ENCODE measurements around the gene PANX2.
"Not testable (repeated sequence)": the region's sequence is repeated elsewhere in the genome, so short reads cannot be mapped to it uniquely, and the experiment has no call there.

Gene PANX2

GRCh38 chr22:50200461-50201190, 30.1 kb downstream of the PANX2 start, which contains the start of gene SELENOO:
SELENOO (plus strand) TSS chr22:50201011; CDS start chr22:50201037, 26 bp downstream.
- DNase-seq: peak; percentile 65

GRCh38 chr22:50201191-50202129, 30.9 kb downstream of the PANX2 start:
- DNase-seq: no peak

DNA sequence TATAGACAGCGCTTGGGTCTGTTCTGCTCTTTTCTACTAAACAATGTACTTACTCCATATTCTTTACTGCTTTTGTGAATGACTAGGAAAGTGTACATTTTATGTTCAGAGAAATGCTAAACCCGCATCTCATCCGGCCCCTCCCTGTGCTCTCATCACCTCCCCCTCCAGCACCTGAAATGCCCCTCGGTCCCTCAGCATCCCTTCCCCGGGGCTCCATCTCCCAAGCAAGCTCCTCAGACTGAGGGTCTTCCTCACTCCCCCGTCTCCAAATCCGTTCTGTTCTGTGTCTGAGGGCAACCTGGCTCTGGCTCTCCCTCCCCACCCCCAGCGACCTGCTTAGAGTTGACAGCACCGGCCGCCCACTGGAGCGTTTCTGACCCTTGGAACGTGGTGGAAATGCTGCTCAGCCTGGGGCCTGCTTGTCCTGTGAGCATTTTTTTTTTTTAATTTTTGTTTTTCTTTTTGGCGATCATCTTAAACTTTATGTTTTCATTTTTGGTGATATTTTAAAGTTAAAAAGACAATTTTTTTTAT, 31.7 kb downstream of the PANX2 start:
- no peak for DNase-seq

DNA sequence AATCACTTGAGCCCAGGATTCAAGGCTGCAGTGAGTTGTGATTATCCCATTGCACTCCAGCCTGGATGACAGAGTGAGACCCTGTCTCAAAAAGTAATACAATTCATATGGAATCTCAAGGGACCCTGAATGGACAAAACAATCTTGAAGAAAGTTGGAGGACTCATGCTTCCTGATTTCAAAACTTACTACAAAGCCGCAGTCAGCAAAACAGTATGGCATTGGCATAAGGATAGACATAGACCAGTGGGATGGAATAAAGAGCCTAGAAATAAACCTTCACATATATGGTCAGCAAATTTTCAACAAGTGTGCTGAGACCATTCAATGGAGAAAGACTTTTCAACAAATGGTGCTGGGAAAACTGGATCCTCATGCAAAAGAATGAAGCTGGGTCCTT, 32.8 kb downstream of the PANX2 start:
- DNase-seq: no peak

DNA sequence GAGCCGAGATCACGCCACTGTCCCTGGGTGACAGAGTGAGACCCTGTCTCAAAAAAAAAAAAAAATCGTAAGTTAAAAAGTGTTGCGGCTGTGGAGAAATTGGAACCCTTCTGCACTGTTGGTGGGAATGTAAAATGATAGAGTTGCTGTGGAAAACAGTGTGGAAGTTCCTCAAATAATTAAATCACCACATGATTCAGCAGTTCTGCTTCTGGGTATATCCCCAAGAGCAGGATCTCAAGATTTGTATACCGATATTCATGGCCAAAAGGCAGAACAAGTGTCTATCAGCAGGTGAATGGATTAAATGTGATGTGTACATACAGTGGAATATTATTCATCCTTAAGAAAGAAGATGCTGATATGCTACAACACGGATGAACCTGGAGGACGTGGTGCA, 34.0 kb downstream of the PANX2 start:
- DNase-seq: no peak

- not testable (repeated sequence) for DNase-seq
Measured at GRCh38 chr22:50204998-50205397, 34.5 kb downstream of the PANX2 start.

DNA sequence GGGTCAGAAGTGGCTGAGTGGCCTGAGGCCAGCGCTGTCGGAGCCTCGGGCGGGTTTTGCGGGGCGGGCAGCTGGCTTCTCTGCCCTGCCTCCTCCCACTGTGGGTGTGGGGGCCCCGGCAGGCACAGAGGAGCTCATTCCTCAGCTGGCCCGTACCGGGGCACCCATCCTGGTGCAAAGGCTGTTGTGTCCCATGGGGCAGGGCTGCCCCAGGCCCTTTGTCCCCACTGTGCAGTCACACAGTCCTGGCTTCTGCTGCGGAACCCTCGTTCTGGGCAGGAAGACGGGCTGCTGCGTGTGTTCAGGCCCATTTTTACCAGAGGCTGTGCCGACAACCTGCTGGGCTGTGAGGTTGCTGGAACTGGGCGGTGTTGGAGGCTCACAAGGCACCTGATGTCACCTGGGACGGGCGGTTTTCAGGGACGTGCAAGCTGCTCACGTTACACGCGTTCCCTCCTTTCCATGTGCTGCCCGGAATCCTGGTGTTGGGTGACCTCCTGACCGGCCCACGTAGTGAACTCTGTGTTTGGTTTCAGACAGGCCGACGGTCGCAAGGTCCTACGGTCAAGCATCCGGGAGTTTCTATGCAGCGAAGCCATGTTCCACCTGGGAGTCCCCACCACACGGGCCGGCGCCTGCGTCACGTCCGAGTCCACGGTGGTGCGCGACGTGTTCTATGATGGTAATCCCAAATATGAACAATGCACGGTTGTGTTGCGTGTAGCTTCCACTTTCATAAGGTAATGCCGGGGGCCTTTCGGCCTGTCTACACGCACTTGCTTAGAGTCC, 35.4 kb downstream of the PANX2 start:
- DNase-seq: no peak

DNA sequence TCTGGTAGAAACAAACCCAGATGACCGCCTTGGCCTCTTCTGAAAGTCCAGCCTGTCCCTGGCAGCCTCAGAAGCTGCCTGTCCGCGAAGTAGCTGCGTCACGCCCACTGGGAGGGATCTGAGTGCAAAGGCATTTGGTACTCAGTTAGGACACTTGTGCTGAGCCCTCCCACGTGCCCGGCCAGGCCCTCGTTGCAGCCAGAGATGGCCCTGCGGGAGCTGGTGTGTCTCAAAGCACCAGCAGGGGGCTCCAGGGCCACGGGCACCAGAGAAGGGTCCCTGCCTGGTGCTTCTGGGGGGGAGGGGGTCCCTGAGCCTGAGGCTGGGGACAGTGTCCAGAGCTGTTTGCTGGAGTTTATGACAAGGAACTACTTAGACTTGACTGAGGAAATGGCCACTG, 36.1 kb downstream of the PANX2 start:
- DNase-seq: no peak

- no peak for DNase-seq
Measured at GRCh38 chr22:50207383-50208140, 37.0 kb downstream of the PANX2 start.

DNA sequence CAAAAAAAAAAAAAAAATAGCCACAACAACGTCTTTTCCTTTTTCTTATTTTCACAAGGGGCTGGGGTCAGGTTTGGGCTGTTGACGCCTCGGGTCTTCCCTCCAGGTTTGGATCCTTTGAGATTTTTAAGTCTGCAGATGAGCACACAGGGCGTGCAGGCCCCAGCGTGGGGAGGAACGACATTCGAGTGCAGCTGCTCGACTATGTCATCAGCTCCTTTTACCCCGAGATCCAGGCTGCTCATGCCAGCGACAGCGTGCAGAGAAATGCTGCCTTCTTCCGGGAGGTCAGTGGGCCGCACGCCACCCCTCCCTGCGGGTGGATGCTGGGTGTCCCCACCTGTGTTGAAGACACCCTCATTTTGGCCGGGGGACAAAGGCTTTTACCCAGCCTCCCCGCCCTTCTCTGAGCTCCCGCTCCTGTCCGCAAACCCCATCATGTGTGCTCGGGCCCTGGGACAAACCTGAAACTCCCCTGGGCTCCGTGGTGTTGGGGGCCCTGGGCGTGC, 38.0 kb downstream of the PANX2 start:
- DNase-seq: no peak

DNA sequence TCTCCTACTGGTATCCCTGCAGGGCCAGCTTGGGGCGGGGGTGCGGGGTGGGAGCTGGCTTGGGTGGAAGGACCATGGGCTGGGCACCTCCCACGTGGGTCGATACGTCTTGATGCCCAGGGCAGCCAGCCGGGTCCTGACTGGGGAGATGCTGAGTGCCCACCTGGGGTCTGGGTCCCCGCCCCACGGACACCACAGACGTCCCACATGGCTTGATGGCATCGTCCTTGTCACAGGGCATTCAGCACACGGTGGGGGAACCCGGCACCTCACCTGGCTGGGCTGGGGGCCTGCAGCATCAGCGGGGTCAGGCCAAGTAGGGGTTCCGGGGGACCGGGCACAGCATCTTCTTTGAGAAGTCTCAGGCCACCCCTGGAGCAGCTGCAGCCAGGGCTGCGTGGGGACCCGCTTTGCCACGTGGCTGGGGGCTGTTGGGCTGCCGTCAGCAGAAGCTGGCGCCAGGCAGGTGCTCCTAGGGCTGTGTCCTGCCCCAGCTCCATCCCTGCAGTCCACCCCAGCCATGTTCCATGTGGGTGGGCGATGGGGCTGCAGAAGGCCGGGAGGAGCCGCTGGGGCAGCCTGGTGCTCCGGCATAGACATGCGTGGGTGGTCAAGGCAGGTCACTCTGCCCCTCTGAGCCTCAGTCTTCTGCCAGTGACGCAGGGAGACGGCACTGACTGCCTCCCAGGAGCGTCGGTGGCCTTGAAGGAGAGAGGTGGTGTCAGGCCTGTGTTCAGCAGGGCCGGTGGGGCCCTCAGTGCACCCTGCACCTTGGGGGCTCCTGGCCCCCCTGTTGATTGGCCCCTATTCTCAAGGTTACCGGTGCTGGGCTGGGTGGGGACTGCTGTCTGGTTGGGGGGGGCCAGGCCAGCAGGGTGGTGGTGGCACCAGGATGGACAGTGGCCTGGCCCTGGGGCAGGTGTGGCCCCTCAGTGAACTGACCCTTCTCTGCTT, 38.7 kb downstream of the PANX2 start:
- DNase-seq: no peak

- peak; percentile 8 for DNase-seq
Measured at GRCh38 chr22:50209893-50210292, 39.4 kb downstream of the PANX2 start.

DNA sequence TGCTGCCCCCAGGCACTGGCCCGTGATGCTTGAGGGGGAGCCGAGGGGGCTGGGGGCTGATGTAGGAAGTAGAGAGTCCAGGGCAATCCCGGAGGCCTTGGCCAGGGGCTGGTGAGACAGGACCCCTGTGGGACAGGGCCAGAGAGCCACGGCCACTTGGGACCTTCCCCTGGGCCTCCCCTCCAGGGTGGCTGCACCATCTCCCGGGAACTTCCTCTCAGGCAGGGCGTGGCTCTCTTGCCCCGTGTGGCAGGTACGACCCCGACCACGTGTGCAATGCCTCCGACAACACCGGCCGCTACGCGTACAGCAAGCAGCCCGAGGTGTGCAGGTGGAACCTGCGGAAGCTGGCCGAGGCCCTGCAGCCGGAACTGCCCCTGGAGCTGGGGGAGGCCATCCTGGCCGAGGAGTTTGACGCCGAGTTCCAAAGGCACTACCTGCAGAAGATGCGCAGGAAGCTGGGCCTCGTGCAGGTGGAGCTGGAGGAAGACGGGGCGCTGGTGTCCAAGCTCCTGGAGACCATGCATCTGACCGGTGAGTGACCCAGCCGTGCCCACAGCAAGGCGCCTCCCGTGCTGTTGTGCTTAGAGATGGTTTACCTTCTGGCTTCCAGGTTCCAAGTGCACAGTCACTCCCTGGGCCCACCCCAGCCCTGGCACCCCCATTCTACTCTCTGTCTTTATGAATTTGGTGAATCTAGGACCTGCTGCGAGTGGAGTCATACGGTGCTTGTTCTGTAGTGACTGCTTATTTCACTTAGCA, 40.0 kb downstream of the PANX2 start:
- DNase-seq: no peak

DNA sequence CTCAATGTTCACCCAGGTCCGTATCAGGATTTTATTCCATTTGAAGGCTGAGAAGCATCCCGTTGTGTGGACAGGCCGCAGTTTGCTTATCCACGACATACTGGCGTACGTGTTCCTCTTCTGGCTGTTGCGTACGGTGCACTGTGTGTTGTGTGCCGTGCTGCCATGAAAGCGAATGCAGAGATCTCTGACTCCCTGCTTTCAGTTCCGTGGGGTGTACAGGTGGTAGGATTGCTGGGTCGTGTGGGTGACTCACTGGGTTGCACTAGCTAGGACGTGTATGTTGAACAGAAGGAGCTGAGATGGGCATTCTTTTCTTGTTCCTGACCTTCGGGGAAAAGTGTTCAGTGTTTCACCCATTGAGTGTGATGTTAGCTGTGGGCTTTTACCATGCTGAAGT, 40.6 kb downstream of the PANX2 start:
- DNase-seq: no peak

- DNase-seq: no peak
Measured at GRCh38 chr22:50213263-50213662, 42.7 kb downstream of the PANX2 start.

DNA sequence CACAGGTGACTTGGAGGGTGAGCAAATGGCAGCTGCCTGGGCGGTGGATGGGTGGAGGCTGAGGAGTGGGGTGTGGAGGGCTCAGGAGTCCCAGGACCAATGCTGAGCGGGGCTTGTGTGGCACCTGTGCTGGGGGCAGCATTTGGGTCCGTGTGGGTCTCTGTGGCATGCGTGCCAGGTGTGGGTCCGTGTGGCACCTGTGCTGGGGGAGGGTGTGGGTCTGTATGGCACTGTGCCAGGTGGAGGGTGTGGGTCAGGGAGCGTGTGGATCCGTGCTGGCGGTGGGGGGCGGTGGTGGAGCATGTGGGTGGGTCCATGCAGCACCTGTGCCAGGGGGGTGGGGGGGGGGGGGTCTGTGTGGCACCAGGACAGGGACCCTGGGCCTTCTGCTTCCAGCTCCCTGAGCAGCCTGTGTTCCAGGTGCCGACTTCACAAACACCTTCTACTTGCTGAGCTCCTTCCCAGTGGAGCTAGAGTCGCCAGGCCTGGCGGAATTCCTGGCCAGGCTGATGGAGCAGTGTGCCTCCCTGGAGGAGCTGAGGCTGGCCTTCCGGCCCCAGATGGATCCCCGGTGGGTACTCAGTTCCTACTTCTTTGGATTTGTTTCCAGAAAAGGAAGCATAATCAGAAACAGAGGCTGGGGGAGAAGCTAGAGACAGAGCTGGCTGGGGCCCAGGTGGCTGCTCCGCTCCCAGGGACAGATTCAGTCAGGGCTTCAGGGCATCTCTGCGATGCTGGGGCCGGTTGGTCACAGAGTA, 44.9 kb downstream of the PANX2 start:
- DNase-seq: no peak

GRCh38 chr22:50216055-50216683, 45.6 kb downstream of the PANX2 start:
- DNase-seq: no peak

- no peak for DNase-seq
Measured at GRCh38 chr22:50216684-50217520, 46.4 kb downstream of the PANX2 start.

Measured in NCI-H2029 (cell line).